OCI-LY1 (cell line): ENCODE data around the gene MICAL2.

ENCODE experiments used
- CTCF ChIP-seq: fragments of 200-600 bp; sonication (generic), shearing (Covaris generic); IDR thresholded peaks from 2 replicates; pipeline ENCODE4 v1.5.1; 2017; ENCODE audit warnings: mild to moderate bottlenecking, antibody characterized with exemption, low read length, moderate library complexity, mixed read lengths
- EZH2 ChIP-seq: fragments of 200-600 bp; sonication (generic), shearing (Covaris generic); IDR thresholded peaks from 2 replicates; pipeline ENCODE4 v1.8.0; 2017; ENCODE audit warnings: borderline replicate concordance, mixed run types, mild to moderate bottlenecking, antibody characterized with exemption, low read length, moderate library complexity, mixed read lengths

GRCh38 chr11:12190511-12190910, 80.1 kb downstream of the MICAL2 start:
- TF ChIP-seq CTCF (no peak), EZH2 (no peak)
